Panc1 (cell line): Measurements from ENCODE around the gene PRICKLE3.
A peak's percentile ranks its signal among the peaks of the same experiment; 100 is the strongest.

Experiments used
- REST ChIP-seq, 2 experiments: IDR thresholded peaks; 2 replicates each; pipeline ENCODE4 v1.6.1; 2011 to 2012; ENCODE audit warnings: low read depth in 2 of 2, control low read depth in 1 of 2, low read length in 1 of 2, mild to moderate bottlenecking in 1 of 2, moderate library complexity in 1 of 2; ENCODE audit not compliant: insufficient read depth in 1 of 2
- TF ChIP-seq, protein P1 (sequence below): fragments of 450-650 bp; IDR thresholded peaks from 2 replicates; pipeline ENCODE4 v1.5.1; 2017; ENCODE audit warnings: mild to moderate bottlenecking

DNA sequence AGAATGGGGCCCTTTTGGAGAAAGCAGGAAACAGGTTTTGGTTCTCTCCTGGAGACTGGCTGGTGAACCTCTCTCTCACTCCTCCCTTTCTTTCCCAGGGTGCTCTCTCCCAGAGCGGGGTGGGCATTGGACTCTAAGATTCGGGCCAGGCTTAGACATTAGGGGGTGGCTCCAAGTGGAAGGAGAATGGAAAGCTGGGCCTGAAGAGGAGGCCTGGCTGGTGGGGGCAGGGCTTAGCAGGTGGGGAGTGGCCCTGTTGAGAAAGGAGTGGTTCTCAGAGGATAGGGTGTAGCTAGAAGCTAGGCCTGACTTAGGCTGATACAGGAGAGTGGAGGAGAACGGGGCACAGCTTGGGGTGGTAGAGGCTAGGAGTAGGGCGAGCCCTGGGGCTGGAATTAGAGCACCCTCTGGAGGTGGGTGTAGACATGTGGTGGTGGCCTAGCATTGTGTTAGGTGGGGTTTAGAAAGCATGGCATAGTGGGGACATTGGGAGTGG, 8.8 kb downstream of the PRICKLE3 start:
- TF ChIP-seq REST (IDR thresholded peaks at IDR 0.05; ENCODE audit: insufficient read depth in 1 of 2, low read depth in 2 of 2, low read length in 1 of 2), result no peak
- TF ChIP-seq, protein P1, sequence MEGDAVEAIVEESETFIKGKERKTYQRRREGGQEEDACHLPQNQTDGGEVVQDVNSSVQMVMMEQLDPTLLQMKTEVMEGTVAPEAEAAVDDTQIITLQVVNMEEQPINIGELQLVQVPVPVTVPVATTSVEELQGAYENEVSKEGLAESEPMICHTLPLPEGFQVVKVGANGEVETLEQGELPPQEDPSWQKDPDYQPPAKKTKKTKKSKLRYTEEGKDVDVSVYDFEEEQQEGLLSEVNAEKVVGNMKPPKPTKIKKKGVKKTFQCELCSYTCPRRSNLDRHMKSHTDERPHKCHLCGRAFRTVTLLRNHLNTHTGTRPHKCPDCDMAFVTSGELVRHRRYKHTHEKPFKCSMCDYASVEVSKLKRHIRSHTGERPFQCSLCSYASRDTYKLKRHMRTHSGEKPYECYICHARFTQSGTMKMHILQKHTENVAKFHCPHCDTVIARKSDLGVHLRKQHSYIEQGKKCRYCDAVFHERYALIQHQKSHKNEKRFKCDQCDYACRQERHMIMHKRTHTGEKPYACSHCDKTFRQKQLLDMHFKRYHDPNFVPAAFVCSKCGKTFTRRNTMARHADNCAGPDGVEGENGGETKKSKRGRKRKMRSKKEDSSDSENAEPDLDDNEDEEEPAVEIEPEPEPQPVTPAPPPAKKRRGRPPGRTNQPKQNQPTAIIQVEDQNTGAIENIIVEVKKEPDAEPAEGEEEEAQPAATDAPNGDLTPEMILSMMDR, result peak; percentile 50
